Naive thymus-derived CD4-positive, alpha-beta T cell (primary cell): ENCODE results near the gene CCDC178. TPM values are rescaled to one million over a fixed set of nuclear protein-coding genes. Genes with fewer than 3 reads are reported as not detected.

Experiments used
- ATAC-seq: fragments of 150-1000 bp; cut with Tn5 transposase; 2 replicates; pipeline ENCODE4 v1.10.0; 2021; ENCODE audit warnings: mild to moderate bottlenecking, moderate library complexity
- CTCF ChIA-PET: fragments of 350-600 bp; sonication (Branson Sonifier 250); formaldehyde crosslinking; loops from one replicate; lab custom pipeline; 2021; ENCODE audit warnings: antibody characterized with exemption; lab: Charles Lee
- POLR2A ChIA-PET: fragments of 350-600 bp; sonication (Branson Sonifier 250); formaldehyde crosslinking; loops from one replicate; lab custom pipeline; 2021; ENCODE audit warnings: antibody characterized with exemption, inconsistent platforms; lab: Charles Lee
- DNase-seq, 9 donors: peaks; one replicate each; pipeline versions ENCODE4 v3.0.0 to v3.0.0-alpha.2; 2020 to 2022; ENCODE audit warnings: mixed read lengths in 1 of 9
- H3K27ac ChIP-seq: one replicate; pipeline ENCODE4 v1.7.0; 2013; ENCODE audit warnings: mild to moderate bottlenecking, low read depth, low read length, moderate library complexity
- H3K27me3 ChIP-seq, 2 donors: one replicate each; pipeline ENCODE4 v1.7.0; 2013; ENCODE audit warnings: low read length in 2 of 2, mild to moderate bottlenecking in 2 of 2, moderate library complexity in 2 of 2; ENCODE audit not compliant: control insufficient read depth in 2 of 2, insufficient read depth in 2 of 2
- H3K36me3 ChIP-seq, 3 experiments: 1 replicate in 2 of 3; 2 replicates in 1 of 3; pipeline ENCODE4 v1.7.0; 2013; ENCODE audit warnings: low read length in 3 of 3, mild to moderate bottlenecking in 3 of 3, moderate library complexity in 1 of 3; ENCODE audit not compliant: insufficient read depth in 3 of 3, control insufficient read depth in 2 of 3
- H3K4me1 ChIP-seq, 2 donors: one replicate each; pipeline ENCODE4 v1.7.0; 2013; ENCODE audit warnings: low read length in 2 of 2, mild to moderate bottlenecking in 2 of 2, moderate library complexity in 1 of 2; ENCODE audit not compliant: control insufficient read depth in 2 of 2, insufficient read depth in 2 of 2
- H3K4me3 ChIP-seq: 2 replicates; pipeline ENCODE4 v1.7.0; 2013; ENCODE audit warnings: mild to moderate bottlenecking, low read length
- H3K9me3 ChIP-seq, 3 experiments: 1 replicate in 2 of 3; 2 replicates in 1 of 3; pipeline ENCODE4 v1.7.0; 2013; ENCODE audit warnings: low read length in 3 of 3; ENCODE audit not compliant: control insufficient read depth in 2 of 3
- H3K27ac Mint-ChIP-seq, 9 donors: one replicate each; pipeline ENCODE4 v1.8.0; 2020 to 2022; ENCODE audit warnings: mixed read lengths in 9 of 9, mild to moderate bottlenecking in 8 of 9, moderate library complexity in 5 of 9, inconsistent platforms in 2 of 9
- H3K27me3 Mint-ChIP-seq, 5 donors: one replicate each; pipeline ENCODE4 v1.8.0; 2021 to 2022; ENCODE audit warnings: mixed read lengths in 5 of 5, mild to moderate bottlenecking in 1 of 5
- H3K36me3 Mint-ChIP-seq, 5 donors: one replicate each; pipeline ENCODE4 v1.8.0; 2020 to 2022; ENCODE audit warnings: mixed read lengths in 5 of 5, mild to moderate bottlenecking in 3 of 5, inconsistent platforms in 1 of 5
- H3K4me1 Mint-ChIP-seq, 7 donors: one replicate each; pipeline ENCODE4 v1.8.0; 2020 to 2022; ENCODE audit warnings: mixed read lengths in 7 of 7, mild to moderate bottlenecking in 3 of 7, inconsistent platforms in 1 of 7
- H3K4me3 Mint-ChIP-seq, 10 donors: one replicate each; pipeline ENCODE4 v1.8.0; 2020 to 2022; ENCODE audit warnings: mild to moderate bottlenecking in 10 of 10, mixed read lengths in 10 of 10, moderate library complexity in 6 of 10, inconsistent platforms in 2 of 10
- H3K9me3 Mint-ChIP-seq, 11 donors: one replicate each; pipeline ENCODE4 v1.8.0; 2020 to 2022; ENCODE audit warnings: mixed read lengths in 11 of 11, mild to moderate bottlenecking in 4 of 11, inconsistent platforms in 1 of 11, moderate library complexity in 1 of 11
- intact Hi-C, 2 donors: fragments of 100-400 bp; cut with micrococcal nuclease; formaldehyde crosslinking; loops; one replicate each; pipeline ENCODE4 v1.15.1; 2023
- polyA plus RNA-seq, 2 donors: library from polyadenylated mRNA; unstranded; fragments of 300-500 nt; fragmentation: Illumina TruSeq; gene quantifications; one replicate each; pipeline ENCODE4 v1.2.3, GENCODE V29; 2021
- total RNA-seq, 6 experiments: library from RNA in 5 of 6; stranded (reverse) in 5 of 6; gene quantifications; 1 replicate in 5 of 6; 2 replicates in 1 of 6; pipeline ENCODE4 v1.2.3 and lab custom pipeline; 2021 to 2026

The CCDC178 gene
- total and polyA plus RNA-seq, 7 experiments from 2014 or later = not detected

GRCh38 chr18:33205777-33206176 is 234.7 kb downstream of the CCDC178 start:
- DNase-seq = no peak
- H3K4me1 ChIP-seq = no peaks in the 10 kb centered on the region
- Mint-ChIP-seq H3K36me3 (no peaks in the 10 kb centered on the region), H3K4me3 (no peak overlapping the region), H3K27ac (no peak overlapping the region), H3K27me3 (peaks cover 0 to 4% (median 0%) of the 10 kb centered on the region in 5 donors), H3K9me3 (peaks cover 0 to 8% (median 2%) of the 10 kb centered on the region in 11 donors), H3K4me1 (peaks cover 0 to 6% (median 0%) of the 10 kb centered on the region in 7 donors)
- CTCF ChIA-PET = no interaction called here
- H3K36me3 ChIP-seq = no peaks in the 10 kb centered on the region
- no peaks in the 10 kb centered on the region for H3K9me3 ChIP-seq
- no peak overlapping the region for H3K4me3 ChIP-seq
- no peaks in the 10 kb centered on the region for H3K27me3 ChIP-seq
- no peak for ATAC-seq
- H3K27ac ChIP-seq = no peak overlapping the region
- intact Hi-C loops = no loop called here
- POLR2A ChIA-PET = no interaction called here

GRCh38 chr18:33201509-33201926 is 239.0 kb downstream of the CCDC178 start:
- intact Hi-C loops = no loop called here

DNA sequence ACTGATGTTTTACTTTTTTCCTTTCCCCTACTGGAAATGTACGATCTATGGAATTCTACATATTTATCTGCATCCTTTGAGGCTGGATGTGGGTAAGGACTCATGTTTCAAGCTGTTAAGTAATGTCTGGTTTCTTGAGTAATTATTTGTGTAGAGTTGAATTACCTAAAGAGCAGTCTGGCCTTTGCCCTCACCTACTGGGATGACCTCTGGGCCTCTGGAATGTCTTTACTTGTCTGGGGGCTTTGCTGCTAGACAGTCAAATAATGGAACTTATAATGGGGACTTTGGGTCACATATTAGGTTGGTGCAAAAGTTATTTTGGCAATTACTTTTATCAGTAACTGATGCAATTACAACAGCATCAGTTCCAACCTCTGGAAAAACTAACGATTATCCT is 244.7 kb downstream of the CCDC178 start:
- H3K4me3 ChIP-seq = no peak overlapping the region
- no peak overlapping the region for H3K27ac ChIP-seq
- H3K27me3 ChIP-seq = no peaks in the 10 kb centered on the region
- peaks cover 0 to 3% (median 0%) of the 10 kb centered on the region in 11 donors for H3K9me3 Mint-ChIP-seq
- H3K9me3 ChIP-seq = no peaks in the 10 kb centered on the region
- ChIA-PET POLR2A (no interaction called here), CTCF (no interaction called here)
- H3K36me3 Mint-ChIP-seq = no peaks in the 10 kb centered on the region
- DNase-seq = no peak
- H3K27me3 Mint-ChIP-seq = no peaks in the 10 kb centered on the region
- no peaks in the 10 kb centered on the region for H3K4me1 ChIP-seq
- no peaks in the 10 kb centered on the region for H3K36me3 ChIP-seq
- H3K4me3 Mint-ChIP-seq = no peak overlapping the region
- intact Hi-C loops = no loop called here
- ATAC-seq = no peak
- H3K27ac Mint-ChIP-seq = no peak overlapping the region
- H3K4me1 Mint-ChIP-seq = no peaks in the 10 kb centered on the region

More at GRCh38 chr18:33201509-33201926, 239.0 kb downstream of the CCDC178 start:
- ATAC-seq (no peak), DNase-seq (no peak)
- Histone ChIP-seq H3K27me3 (no peaks in the 10 kb centered on the region), H3K9me3 (no peaks in the 10 kb centered on the region), H3K27ac (no peak overlapping the region), H3K4me1 (no peaks in the 10 kb centered on the region), H3K36me3 (no peaks in the 10 kb centered on the region), H3K4me3 (no peak overlapping the region)
- Mint-ChIP-seq H3K9me3 (peaks cover 0 to 7% (median 2%) of the 10 kb centered on the region in 11 donors), H3K4me1 (peaks cover 0 to 6% (median 0%) of the 10 kb centered on the region in 7 donors), H3K27me3 (peaks cover 0 to 4% (median 0%) of the 10 kb centered on the region in 5 donors), H3K27ac (no peak overlapping the region), H3K36me3 (no peaks in the 10 kb centered on the region), H3K4me3 (no peak overlapping the region)
- ChIA-PET CTCF (no interaction called here), POLR2A (no interaction called here)

- Mint-ChIP-seq H3K27ac (no peak overlapping the region), H3K27me3 (no peaks in the 10 kb centered on the region), H3K4me1 (no peaks in the 10 kb centered on the region), H3K36me3 (no peaks in the 10 kb centered on the region), H3K4me3 (no peak overlapping the region), H3K9me3 (peaks cover 0 to 3% (median 0%) of the 10 kb centered on the region in 11 donors)
- Histone ChIP-seq H3K27me3 (no peaks in the 10 kb centered on the region), H3K9me3 (no peaks in the 10 kb centered on the region), H3K4me3 (no peak overlapping the region), H3K36me3 (no peaks in the 10 kb centered on the region), H3K4me1 (no peaks in the 10 kb centered on the region), H3K27ac (no peak overlapping the region)
- POLR2A ChIA-PET = interaction anchor here (0.6 kb wide), 1 partner anchor 478 kb away, joined by 4 read pairs; no protein-coding TSS in a partner anchor
- CTCF ChIA-PET = no interaction called here
- DNase-seq = no peak
- intact Hi-C loops = no loop called here
- ATAC-seq = no peak
Observed at GRCh38 chr18:33194793-33195192, 245.7 kb downstream of the CCDC178 start.

DNA sequence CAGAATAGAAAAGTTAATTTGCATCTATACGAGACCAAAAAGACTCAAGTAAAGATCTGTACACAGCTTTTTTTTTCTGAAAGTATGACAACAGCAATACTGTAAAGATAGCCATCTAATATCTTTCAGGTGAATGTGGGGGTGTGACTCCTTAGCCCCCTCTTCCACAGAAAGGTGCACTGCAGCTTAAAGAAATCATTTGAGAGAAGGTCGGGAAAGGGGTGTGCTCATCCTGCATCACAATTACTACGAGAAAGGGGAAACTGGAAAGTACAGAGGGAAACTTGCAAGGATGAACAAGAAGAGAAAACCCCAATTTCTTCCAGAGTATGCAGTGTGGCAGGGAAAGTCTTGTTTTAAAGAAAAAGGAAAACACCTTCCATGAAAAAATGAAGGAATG is 255.6 kb downstream of the CCDC178 start:
- DNase-seq = no peak
- no peaks in the 10 kb centered on the region for H3K36me3 ChIP-seq

GRCh38 chr18:33184175-33184574 is 256.3 kb downstream of the CCDC178 start:
- no peak for DNase-seq
- Histone ChIP-seq H3K27me3 (no peaks in the 10 kb centered on the region), H3K4me1 (no peaks in the 10 kb centered on the region), H3K36me3 (no peaks in the 10 kb centered on the region), H3K4me3 (no peak overlapping the region), H3K27ac (no peak overlapping the region), H3K9me3 (no peaks in the 10 kb centered on the region)
- H3K36me3 Mint-ChIP-seq = no peaks in the 10 kb centered on the region
- H3K4me3 Mint-ChIP-seq = no peak overlapping the region
- ChIA-PET CTCF (no interaction called here), POLR2A (no interaction called here)
- peaks cover 0 to 8% (median 2%) of the 10 kb centered on the region in 11 donors for H3K9me3 Mint-ChIP-seq
- H3K4me1 Mint-ChIP-seq = no peaks in the 10 kb centered on the region
- H3K27me3 Mint-ChIP-seq = no peaks in the 10 kb centered on the region
- intact Hi-C loops = no loop called here
- no peak overlapping the region for H3K27ac Mint-ChIP-seq
- ATAC-seq = no peak

More for the DNA sequence above, 255.6 kb downstream of the CCDC178 start:
- H3K9me3 Mint-ChIP-seq = peaks cover 0 to 8% (median 2%) of the 10 kb centered on the region in 11 donors
- H3K36me3 Mint-ChIP-seq = no peaks in the 10 kb centered on the region
- Histone ChIP-seq H3K4me1 (no peaks in the 10 kb centered on the region), H3K27ac (no peak overlapping the region), H3K4me3 (no peak overlapping the region), H3K27me3 (no peaks in the 10 kb centered on the region), H3K9me3 (no peaks in the 10 kb centered on the region)
- no peak overlapping the region for H3K4me3 Mint-ChIP-seq
- H3K4me1 Mint-ChIP-seq = no peaks in the 10 kb centered on the region
- ChIA-PET CTCF (no interaction called here), POLR2A (no interaction called here)
- H3K27me3 Mint-ChIP-seq = no peaks in the 10 kb centered on the region
- no peak overlapping the region for H3K27ac Mint-ChIP-seq
- intact Hi-C loops = no loop called here
- no peak for ATAC-seq

- Mint-ChIP-seq H3K9me3 (peaks cover 0 to 8% (median 2%) of the 10 kb centered on the region in 11 donors), H3K4me1 (no peaks in the 10 kb centered on the region), H3K27ac (no peak overlapping the region), H3K4me3 (no peak overlapping the region), H3K36me3 (no peaks in the 10 kb centered on the region), H3K27me3 (no peaks in the 10 kb centered on the region)
- Histone ChIP-seq H3K9me3 (no peaks in the 10 kb centered on the region), H3K36me3 (no peaks in the 10 kb centered on the region), H3K27me3 (no peaks in the 10 kb centered on the region), H3K4me3 (no peak overlapping the region), H3K27ac (no peak overlapping the region), H3K4me1 (no peaks in the 10 kb centered on the region)
- ATAC-seq = no peak
- DNase-seq = no peak
- ChIA-PET POLR2A (no interaction called here), CTCF (no interaction called here)
- intact Hi-C loops = no loop called here
Observed at GRCh38 chr18:33183136-33183535, 257.4 kb downstream of the CCDC178 start.
